ENCODE data around the gene DHODH. TPM values are rescaled to one million over a fixed set of nuclear protein-coding genes. Genes with fewer than 3 reads are reported as not detected.
A peak's percentile ranks its signal among the peaks of the same experiment; 100 is the strongest.

The DHODH gene
- total RNA-seq, 1 donor from 2014 or later = 5.2 TPM

- H3K27me3 ChIP-seq (ENCODE audit: insufficient read depth, low read length) = no peaks in the 10 kb centered on the region
- no peak overlapping the region for H3K27ac ChIP-seq (ENCODE audit: low read depth, low read length)
- Mint-ChIP-seq H3K27me3 (ENCODE audit: low read depth, unreplicated experiment) (peaks cover 2% of the 10 kb centered on the region), H3K4me3 (ENCODE audit: unreplicated experiment) (no peak overlapping the region), H3K9me3 (ENCODE audit: unreplicated experiment) (no peaks in the 10 kb centered on the region), H3K36me3 (ENCODE audit: low read depth, unreplicated experiment) (peaks cover 2% of the 10 kb centered on the region), H3K4me1 (ENCODE audit: low read depth, unreplicated experiment) (peaks cover 2% of the 10 kb centered on the region), H3K27ac (ENCODE audit: unreplicated experiment) (no peak overlapping the region)
- H2AFZ ChIP-seq (ENCODE audit: low read depth, low read length) = no peak overlapping the region
- no peak overlapping the region for H3K4me2 ChIP-seq (ENCODE audit: low read length)
- H3K9ac ChIP-seq (ENCODE audit: low read length) = no peak overlapping the region
- H3K36me3 ChIP-seq (ENCODE audit: insufficient read depth, low read length) = no peaks in the 10 kb centered on the region
- H3K4me3 ChIP-seq (ENCODE audit: insufficient read depth, low read depth, low read length) = no peak overlapping the region
- DNase-seq (ENCODE audit: low read depth) (peak; percentile 31), FAIRE-seq (no peak)
- no peak for TF ChIP-seq EZH2 (IDR thresholded peaks at IDR 0.05; ENCODE audit: insufficient read depth, low read length)
- no peak for TF ChIP-seq CTCF (IDR thresholded peaks at IDR 0.05; ENCODE audit: insufficient read depth, low read depth, low read length)
- no peaks in the 10 kb centered on the region for H3K4me1 ChIP-seq (ENCODE audit: insufficient read depth, low read length)
- no peaks in the 10 kb centered on the region for H4K20me1 ChIP-seq (ENCODE audit: insufficient read depth, low read length)
- H3K79me2 ChIP-seq (ENCODE audit: insufficient read depth, low read length) = no peaks in the 10 kb centered on the region
- no peaks in the 10 kb centered on the region for H3K9me3 ChIP-seq (ENCODE audit: insufficient read depth, low read depth, low read length)
Measured at GRCh38 chr16:72042157-72042660, 33.7 kb downstream of the DHODH start.

GRCh38 chr16:72043058-72043457, 34.5 kb downstream of the DHODH start:
- Histone ChIP-seq H3K9me3 (ENCODE audit: insufficient read depth, low read depth, low read length) (no peaks in the 10 kb centered on the region), H3K27ac (ENCODE audit: low read depth, low read length) (no peak overlapping the region), H3K4me3 (ENCODE audit: insufficient read depth, low read depth, low read length) (no peak overlapping the region), H3K36me3 (ENCODE audit: insufficient read depth, low read length) (no peaks in the 10 kb centered on the region), H2AFZ (ENCODE audit: low read depth, low read length) (no peak overlapping the region), H4K20me1 (ENCODE audit: insufficient read depth, low read length) (no peaks in the 10 kb centered on the region), H3K9ac (ENCODE audit: low read length) (no peak overlapping the region), H3K79me2 (ENCODE audit: insufficient read depth, low read length) (no peaks in the 10 kb centered on the region), H3K4me1 (ENCODE audit: insufficient read depth, low read length) (no peaks in the 10 kb centered on the region), H3K4me2 (ENCODE audit: low read length) (no peak overlapping the region), H3K27me3 (ENCODE audit: insufficient read depth, low read length) (no peaks in the 10 kb centered on the region)
- Mint-ChIP-seq H3K4me1 (ENCODE audit: low read depth, unreplicated experiment) (peaks cover 2% of the 10 kb centered on the region), H3K9me3 (ENCODE audit: unreplicated experiment) (no peaks in the 10 kb centered on the region), H3K4me3 (ENCODE audit: unreplicated experiment) (no peak overlapping the region), H3K27me3 (ENCODE audit: low read depth, unreplicated experiment) (peaks cover 2% of the 10 kb centered on the region), H3K27ac (ENCODE audit: unreplicated experiment) (no peak overlapping the region), H3K36me3 (ENCODE audit: low read depth, unreplicated experiment) (peaks cover 2% of the 10 kb centered on the region)
- TF ChIP-seq CTCF (IDR thresholded peaks at IDR 0.05; ENCODE audit: insufficient read depth, low read depth, low read length) (no peak), EZH2 (IDR thresholded peaks at IDR 0.05; ENCODE audit: insufficient read depth, low read length) (no peak)
- DNase-seq (ENCODE audit: low read depth) (no peak), FAIRE-seq (no peak)

- peaks cover 2% of the 10 kb centered on the region for H3K4me1 Mint-ChIP-seq (ENCODE audit: low read depth, unreplicated experiment)
- H3K4me3 ChIP-seq (ENCODE audit: insufficient read depth, low read depth, low read length) = no peak overlapping the region
- H3K27me3 Mint-ChIP-seq (ENCODE audit: low read depth, unreplicated experiment) = peaks cover 2% of the 10 kb centered on the region
- H3K9me3 ChIP-seq (ENCODE audit: insufficient read depth, low read depth, low read length) = no peaks in the 10 kb centered on the region
- peaks cover 2% of the 10 kb centered on the region for H3K36me3 Mint-ChIP-seq (ENCODE audit: low read depth, unreplicated experiment)
- H3K27me3 ChIP-seq (ENCODE audit: insufficient read depth, low read length) = no peaks in the 10 kb centered on the region
- H4K20me1 ChIP-seq (ENCODE audit: insufficient read depth, low read length) = no peaks in the 10 kb centered on the region
- no peaks in the 10 kb centered on the region for H3K4me1 ChIP-seq (ENCODE audit: insufficient read depth, low read length)
- H3K4me2 ChIP-seq (ENCODE audit: low read length) = no peak overlapping the region
- no peak overlapping the region for H3K27ac Mint-ChIP-seq (ENCODE audit: unreplicated experiment)
- no peak overlapping the region for H3K9ac ChIP-seq (ENCODE audit: low read length)
- no peaks in the 10 kb centered on the region for H3K9me3 Mint-ChIP-seq (ENCODE audit: unreplicated experiment)
- H3K4me3 Mint-ChIP-seq (ENCODE audit: unreplicated experiment) = no peak overlapping the region
- no peaks in the 10 kb centered on the region for H3K36me3 ChIP-seq (ENCODE audit: insufficient read depth, low read length)
- no peak overlapping the region for H2AFZ ChIP-seq (ENCODE audit: low read depth, low read length)
- no peak overlapping the region for H3K27ac ChIP-seq (ENCODE audit: low read depth, low read length)
- TF ChIP-seq EZH2 (IDR thresholded peaks at IDR 0.05; ENCODE audit: insufficient read depth, low read length) (no peak), CTCF (IDR thresholded peaks at IDR 0.05; ENCODE audit: insufficient read depth, low read depth, low read length) (no peak)
- no peak for FAIRE-seq
- no peaks in the 10 kb centered on the region for H3K79me2 ChIP-seq (ENCODE audit: insufficient read depth, low read length)
- DNase-seq (ENCODE audit: low read depth) = no peak
Measured at GRCh38 chr16:72043539-72043938, 35.0 kb downstream of the DHODH start.

All from astrocyte (in vitro differentiated cells and primary cell).